Non-pigmented ciliary epithelial cell (primary cell): ENCODE measurements around the gene PIP4K2A.
"Not testable (repeated sequence)": the region's sequence is repeated elsewhere in the genome, so short reads cannot be mapped to it uniquely, and the experiment has no call there.

Source experiments
- DNase-seq: peaks from one replicate; pipeline ENCODE4 v3.0.0-alpha.2; 2010; ENCODE audit warnings: low read depth

Gene PIP4K2A

GRCh38 chr10:22554461-22555182, 159.8 kb downstream of the PIP4K2A start:
- peak; percentile 71 for DNase-seq

- no peak for DNase-seq
Observed at GRCh38 chr10:22553452-22553995, 160.9 kb downstream of the PIP4K2A start.

- no peak for DNase-seq
Observed at GRCh38 chr10:22552888-22553378, 161.4 kb downstream of the PIP4K2A start.

GRCh38 chr10:22551681-22552365, 162.6 kb downstream of the PIP4K2A start:
- DNase-seq: no peak

- no peak for DNase-seq
Observed at GRCh38 chr10:22550732-22551131, 163.6 kb downstream of the PIP4K2A start.

GRCh38 chr10:22548344-22548743, 166.0 kb downstream of the PIP4K2A start:
- DNase-seq: no peak

GRCh38 chr10:22545643-22546042, 168.7 kb downstream of the PIP4K2A start:
- DNase-seq: no peak

DNA sequence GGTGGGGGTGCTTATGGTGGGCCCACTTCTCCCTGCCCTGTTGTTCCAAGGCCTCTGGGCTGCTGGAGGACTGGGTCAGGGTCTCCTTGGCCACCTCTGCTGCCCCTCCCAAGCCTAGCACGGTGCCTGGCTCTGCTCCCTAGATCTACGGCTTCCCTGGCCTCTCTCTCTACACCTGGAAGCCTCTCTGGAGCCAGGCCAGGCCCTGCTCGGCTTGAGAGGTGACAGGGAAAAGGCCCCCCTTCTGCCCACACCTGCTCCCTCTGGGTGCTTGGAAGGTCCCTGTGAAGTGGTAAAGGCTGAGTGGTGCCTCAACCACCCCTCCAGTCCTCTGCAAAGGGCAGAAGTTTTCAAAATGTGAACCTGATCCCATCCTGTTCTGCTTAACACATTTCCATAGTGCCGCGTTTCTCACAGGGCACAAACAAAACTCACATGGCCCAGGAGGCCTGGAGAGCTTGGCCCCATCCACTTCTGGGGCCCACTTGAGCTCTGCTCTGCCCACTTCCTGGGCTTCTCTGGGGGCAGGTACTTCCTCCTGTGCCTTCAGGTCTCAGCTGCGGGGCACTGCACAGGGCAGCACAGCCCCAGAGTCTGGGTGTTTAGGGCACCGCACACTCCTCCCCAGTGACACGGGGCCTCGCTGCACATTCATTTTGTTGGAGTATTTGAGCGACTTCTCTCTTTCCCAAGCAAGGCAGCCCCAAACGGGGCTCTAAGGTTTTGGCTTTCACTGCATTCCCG, 169.9 kb downstream of the PIP4K2A start:
- no peak for DNase-seq

GRCh38 chr10:22542773-22543172, 171.6 kb downstream of the PIP4K2A start:
- DNase-seq: no peak

GRCh38 chr10:22541900-22542299, 172.5 kb downstream of the PIP4K2A start:
- DNase-seq: no peak

DNA sequence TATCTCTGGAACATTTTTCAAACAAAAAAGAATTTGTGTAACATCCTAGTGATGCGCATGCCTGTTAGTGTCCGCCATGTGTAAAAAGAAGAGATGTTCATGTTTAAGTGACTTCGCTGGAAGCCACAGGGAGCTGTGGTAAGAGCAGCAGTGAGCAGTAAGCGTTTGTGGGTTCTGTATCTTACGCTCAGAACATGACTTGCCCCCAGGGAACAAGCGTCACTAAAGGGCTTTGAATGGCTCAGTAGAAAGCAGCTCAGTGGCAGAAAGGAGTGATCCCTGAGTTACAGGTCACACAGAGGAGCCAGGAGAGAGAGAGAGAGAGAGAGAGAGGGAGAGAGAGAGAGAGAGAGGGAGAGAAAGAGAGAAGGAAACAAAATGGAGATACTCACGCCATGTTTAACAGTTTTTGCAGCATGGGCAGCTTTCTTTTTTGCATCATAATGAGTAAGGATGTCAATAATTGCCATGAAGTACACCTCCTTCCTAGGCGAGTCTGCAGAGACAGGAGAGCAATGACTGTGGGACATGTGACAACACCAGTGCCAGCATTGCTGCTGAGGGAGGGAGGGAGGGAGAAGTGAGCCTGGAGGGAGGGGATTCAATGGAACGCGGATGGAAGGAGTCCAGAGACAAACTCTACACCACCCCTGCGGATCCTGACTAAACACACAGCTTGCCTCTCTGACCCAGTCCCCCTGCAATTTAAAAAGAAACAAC, 174.6 kb downstream of the PIP4K2A start:
- no peak for DNase-seq

DNA sequence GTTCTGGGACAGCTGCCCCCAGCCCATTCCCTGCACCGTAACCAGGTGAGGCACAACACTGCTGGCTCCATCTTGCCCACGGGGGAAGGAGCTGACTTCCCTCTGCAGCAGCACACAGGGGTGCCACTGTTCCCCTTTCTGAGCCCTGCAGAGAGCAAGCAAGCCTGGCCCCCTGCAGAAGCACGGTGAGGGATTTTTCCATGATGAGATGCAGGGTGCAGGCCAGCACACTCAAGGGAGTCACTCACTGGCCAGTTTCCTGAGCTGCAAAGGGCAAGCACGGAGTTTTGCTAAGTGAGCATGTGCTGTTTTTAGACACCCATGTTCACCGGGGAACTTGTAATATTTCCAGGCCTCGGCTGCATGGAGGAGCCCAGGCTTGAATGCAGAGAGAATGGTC, 176.6 kb downstream of the PIP4K2A start:
- DNase-seq: no peak

DNA sequence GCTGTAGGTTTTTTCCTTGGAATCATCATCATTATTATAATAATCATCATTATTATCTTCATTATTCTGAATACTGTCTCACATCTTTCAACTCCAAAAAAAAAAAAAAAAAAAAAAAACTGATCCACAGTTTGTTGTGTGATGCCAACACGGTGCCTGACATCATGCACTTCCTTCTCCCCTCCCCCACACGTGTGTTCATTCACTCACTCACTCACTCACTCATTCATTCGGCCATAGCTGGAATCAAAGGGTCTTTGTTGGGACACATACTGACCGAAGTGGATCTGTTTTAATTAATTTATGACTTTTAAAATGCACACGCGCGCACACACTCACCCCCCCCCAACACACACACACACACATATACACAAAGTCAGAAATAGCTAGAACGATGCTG, 177.8 kb downstream of the PIP4K2A start:
- no peak for DNase-seq

GRCh38 chr10:22534849-22535604, 179.4 kb downstream of the PIP4K2A start:
- DNase-seq: no peak

- no peak for DNase-seq
Observed at GRCh38 chr10:22531441-22531840, 182.9 kb downstream of the PIP4K2A start.

DNA sequence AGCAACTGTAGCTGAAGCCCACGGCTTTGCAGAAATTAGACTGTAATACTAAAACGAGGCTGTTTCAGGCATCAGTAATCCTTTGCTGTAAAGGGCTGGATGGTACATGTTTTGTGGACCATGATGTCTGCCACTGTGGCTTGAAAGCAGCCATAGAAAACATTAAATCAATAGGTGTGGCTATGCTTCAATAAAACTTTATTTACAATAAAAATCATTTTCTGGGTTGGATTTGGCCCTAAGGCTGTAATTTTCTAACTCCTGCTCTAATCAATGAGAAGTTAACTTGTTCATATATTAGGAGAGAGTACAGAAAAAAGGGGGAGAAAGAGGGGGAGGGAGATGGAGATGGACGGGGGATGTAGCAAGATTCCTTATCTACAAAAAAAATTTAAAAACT, 183.4 kb downstream of the PIP4K2A start:
- no peak for DNase-seq

GRCh38 chr10:22527520-22527919, 186.9 kb downstream of the PIP4K2A start:
- no peak for DNase-seq

DNA sequence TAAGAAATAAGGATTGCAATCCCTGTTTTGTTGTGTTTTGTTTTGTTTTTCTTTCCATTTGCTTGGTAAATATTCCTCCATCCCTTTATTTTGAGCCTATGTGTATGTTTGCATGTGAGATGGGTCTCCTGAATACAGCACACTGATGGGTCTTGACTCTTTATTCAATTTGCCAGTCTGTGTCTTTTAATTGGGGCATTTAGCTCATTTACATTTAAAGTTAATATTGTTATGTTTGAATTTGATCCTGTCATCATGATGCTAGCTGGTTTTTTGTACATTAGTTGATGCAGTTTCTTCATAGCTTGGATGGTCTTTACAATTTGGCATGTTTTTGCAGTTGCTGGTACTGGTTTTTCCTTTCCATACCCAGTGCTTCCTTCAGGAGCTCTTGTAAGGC, 190.0 kb downstream of the PIP4K2A start:
- not testable (repeated sequence) for DNase-seq

- DNase-seq: not testable (repeated sequence)
Observed at GRCh38 chr10:22520645-22521044, 193.7 kb downstream of the PIP4K2A start.

DNA sequence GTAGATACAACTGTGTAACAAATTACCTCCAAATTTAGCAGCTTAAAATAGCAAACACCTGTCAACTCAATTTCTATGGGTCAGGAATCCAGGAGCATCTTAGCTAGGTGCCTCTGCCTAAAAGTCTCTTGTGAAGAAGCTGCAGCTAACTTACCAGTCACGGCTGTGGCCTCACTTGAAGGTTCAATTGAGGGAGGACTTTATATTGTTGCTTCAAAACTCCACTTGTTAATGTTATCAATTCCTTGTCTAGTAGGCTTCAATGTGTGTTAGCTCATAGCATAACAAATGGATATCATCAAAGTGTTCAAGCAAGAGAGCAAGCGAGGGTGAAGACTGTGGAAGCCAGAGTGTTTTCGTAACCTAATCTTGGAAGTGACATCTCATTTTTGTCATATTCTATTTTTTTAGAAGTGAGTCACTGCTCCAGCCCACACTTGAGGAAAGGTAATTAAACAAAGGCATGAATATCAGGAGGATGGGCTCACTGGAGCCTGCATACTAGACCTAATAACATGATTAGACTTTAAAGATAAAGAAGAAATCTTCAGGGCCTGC, 196.1 kb downstream of the PIP4K2A start:
- no peak for DNase-seq

- no peak for DNase-seq
Observed at GRCh38 chr10:22515009-22515408, 199.4 kb downstream of the PIP4K2A start.
